Measurements from ENCODE around the gene FAM117B.
A peak's percentile ranks its signal among the peaks of the same experiment; 100 is the strongest.
"Not testable (repeated sequence)": the region's sequence is repeated elsewhere in the genome, so short reads cannot be mapped to it uniquely, and the experiment has no call there.

The FAM117B gene

GRCh38 chr2:202778217-202778616, 143.4 kb downstream of the FAM117B start:
- peak; percentile 15 for DNase-seq
- in situ Hi-C loops (cut with MboI; ENCODE audit: low pct_unique_long_range_greater_than_20kb, low sequenced_read_pairs) = no loop called here

DNA sequence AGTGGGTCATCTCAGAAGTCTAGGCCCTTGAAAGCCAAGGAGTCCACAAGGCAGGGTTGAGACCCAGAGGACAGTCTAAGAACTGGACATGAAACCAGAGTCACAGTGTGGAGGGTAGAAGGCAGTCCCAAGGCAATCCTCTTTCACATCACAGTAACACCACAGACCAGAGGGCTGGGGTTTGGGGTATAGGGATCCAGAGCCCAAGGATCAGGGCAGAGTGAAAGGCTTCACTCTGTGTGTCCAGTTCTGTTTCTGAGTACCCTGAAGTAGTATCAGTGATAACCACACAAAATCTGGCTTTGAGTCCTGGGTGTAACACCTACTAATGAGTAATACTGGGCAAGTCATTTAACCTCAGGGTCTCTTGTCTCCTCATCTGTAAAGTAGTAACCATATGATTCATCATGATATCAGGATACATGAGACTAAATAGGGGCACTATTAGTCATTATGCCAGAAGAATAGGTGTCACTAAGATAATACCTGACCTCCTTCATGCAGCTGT, 145.8 kb downstream of the FAM117B start:
- DNase-seq = no peak
- in situ Hi-C loops (cut with MboI; ENCODE audit: low pct_unique_long_range_greater_than_20kb, low sequenced_read_pairs) = no loop called here

- DNase-seq = no peak
- in situ Hi-C loops (cut with MboI; ENCODE audit: low pct_unique_long_range_greater_than_20kb, low sequenced_read_pairs) = no loop called here
Measured at GRCh38 chr2:202782940-202783558, 148.3 kb downstream of the FAM117B start.

DNA sequence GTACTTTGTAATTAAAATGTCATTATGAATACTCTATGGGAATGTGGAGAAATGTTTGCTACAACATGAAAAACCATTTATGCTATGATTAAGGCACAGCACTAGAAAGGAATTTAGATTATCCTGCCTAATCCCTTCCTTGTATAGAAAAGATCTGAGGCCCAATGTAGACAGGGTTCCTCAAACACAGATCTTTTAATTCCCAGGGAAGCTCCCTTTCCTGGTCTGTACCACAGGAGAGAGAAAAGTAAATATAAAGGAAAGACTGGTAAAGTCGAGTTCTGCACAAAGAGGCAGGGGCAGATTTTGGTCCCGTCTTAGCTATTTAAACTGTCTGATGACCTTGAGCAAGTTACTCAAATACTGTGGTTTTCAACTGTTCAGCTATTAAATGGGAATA, 152.1 kb downstream of the FAM117B start:
- DNase-seq = no peak
- in situ Hi-C loops (cut with MboI; ENCODE audit: low pct_unique_long_range_greater_than_20kb, low sequenced_read_pairs) = no loop called here

DNA sequence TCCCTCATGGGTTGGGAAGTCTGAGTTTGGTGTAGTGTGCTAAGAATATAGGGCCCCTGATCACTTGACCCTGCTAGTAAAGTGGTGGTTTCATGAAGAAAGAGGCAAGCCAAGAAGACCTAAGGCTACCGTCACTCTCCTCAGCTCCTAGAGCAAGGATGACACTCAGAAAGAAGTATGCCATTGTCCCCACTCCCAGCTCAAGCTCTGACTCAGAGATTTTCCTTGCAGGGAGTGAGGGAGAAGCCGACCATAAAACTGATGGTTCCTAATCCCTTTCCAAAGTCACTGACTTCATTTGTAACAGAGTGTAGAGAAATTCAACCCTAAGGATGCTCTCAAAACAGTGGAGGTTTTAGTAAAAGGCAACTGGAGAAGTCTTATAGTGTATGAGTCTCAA, 155.9 kb downstream of the FAM117B start:
- in situ Hi-C loops (cut with MboI; ENCODE audit: low pct_unique_long_range_greater_than_20kb, low sequenced_read_pairs) = no loop called here
- DNase-seq = no peak

DNA sequence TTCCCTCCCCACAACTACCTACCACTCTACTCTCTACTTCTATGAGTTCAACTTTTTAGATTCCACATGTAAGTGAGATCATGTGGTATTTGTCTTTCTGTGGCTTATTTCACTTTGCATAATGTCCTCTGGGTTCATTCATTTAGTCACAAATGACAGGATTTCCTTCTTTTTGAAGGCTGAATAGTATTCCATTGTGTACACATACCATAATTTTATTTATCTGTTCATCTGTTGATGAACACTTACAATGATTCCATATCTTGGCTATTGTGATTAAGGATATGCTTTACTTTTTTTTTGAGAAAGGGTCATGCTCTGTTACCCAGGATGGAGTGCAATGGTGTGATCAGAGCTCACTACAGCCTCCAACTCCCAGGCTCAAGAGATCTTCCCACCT, 163.2 kb downstream of the FAM117B start:
- in situ Hi-C loops (cut with MboI; ENCODE audit: low pct_unique_long_range_greater_than_20kb, low sequenced_read_pairs) = no loop called here
- no peak for DNase-seq

DNA sequence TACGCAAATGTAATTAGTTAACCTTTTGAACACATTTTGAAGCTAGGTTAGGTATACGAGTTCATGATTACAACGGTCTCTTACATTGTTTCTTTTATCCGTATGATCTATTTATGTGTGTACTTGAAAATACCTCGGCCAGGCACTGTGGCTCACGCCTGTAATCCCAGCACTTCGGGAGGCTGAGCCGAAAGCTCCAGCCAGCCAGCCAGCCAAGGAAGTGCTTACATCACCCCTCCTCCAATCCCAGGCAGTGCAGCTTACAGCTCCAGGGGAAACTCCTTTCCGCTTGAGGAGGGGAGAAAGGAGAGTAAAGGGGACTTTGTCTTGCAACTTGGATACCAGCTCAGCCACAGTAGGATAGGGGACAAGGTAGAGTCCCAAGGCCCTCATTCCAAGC, 171.1 kb downstream of the FAM117B start:
- DNase-seq; in situ Hi-C loops (cut with MboI; ENCODE audit: low pct_unique_long_range_greater_than_20kb, low sequenced_read_pairs): not testable (repeated sequence)

GRCh38 chr2:202807431-202808138, 172.8 kb downstream of the FAM117B start:
- in situ Hi-C loops (cut with MboI; ENCODE audit: low pct_unique_long_range_greater_than_20kb, low sequenced_read_pairs); DNase-seq: not testable (repeated sequence)

DNA sequence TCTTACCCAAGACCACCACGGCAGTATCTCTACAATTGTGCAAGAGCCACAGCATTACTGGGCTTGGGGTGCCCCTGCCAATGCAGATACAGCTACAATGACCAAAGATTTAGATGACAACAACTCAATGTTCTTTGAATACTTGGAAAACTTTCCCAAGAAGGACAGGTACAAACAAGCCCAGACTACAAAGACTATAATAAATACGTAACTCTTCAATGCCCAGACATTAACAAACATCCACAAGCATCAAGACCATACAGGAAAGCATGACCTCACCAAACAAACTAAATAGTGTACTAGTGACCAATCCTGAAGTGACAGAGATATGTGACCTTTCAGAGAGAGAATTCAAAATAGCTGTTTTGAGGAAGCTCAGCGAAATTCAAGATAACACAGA, 174.0 kb downstream of the FAM117B start:
- DNase-seq = no peak
- in situ Hi-C loops (cut with MboI; ENCODE audit: low pct_unique_long_range_greater_than_20kb, low sequenced_read_pairs) = no loop called here

GRCh38 chr2:202813387-202813786, 178.6 kb downstream of the FAM117B start:
- in situ Hi-C loops (cut with MboI; ENCODE audit: low pct_unique_long_range_greater_than_20kb, low sequenced_read_pairs) = no loop called here
- no peak for DNase-seq

DNA sequence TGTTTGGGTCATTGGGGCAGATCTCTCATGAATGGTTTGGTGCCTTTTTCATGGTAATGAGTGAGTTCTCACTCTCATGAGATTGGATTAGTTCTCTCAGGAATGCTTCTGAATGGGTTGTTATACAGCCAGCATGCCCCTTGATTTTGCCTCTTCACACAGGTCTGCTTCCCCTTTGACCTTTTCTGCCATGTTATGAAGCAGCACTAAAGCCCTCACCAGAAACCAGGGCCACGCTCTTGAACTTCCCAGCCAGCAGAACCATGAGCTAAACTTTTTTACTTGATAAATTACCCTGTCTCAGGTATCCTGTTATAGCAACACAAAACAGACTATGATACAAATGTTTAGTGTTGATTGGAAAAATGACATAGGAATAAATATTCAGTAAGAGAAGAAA, 179.5 kb downstream of the FAM117B start:
- no peak for DNase-seq
- in situ Hi-C loops (cut with MboI; ENCODE audit: low pct_unique_long_range_greater_than_20kb, low sequenced_read_pairs) = no loop called here

GRCh38 chr2:202815548-202816360, 181.0 kb downstream of the FAM117B start:
- in situ Hi-C loops (cut with MboI; ENCODE audit: low pct_unique_long_range_greater_than_20kb, low sequenced_read_pairs) = no loop called here
- DNase-seq = no peak

DNA sequence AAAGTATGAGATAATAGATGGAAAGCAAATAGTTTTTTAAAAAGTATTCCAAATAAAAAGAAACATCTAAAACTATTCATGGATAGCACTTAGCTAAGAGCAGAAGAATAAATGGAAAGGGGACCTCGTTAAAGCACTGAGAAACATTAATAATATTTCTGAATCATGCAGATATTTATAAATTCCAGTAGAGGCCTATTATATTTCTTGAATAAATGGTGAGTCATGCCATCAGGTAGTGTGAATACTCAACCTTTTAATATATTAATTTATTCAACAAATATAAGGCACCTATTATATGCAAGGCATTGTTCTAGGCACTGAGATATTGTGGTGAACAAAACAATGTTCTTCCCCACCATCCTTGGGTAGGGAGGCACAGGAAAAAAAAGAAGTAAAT, 183.0 kb downstream of the FAM117B start:
- in situ Hi-C loops (cut with MboI; ENCODE audit: low pct_unique_long_range_greater_than_20kb, low sequenced_read_pairs) = no loop called here
- no peak for DNase-seq

DNA sequence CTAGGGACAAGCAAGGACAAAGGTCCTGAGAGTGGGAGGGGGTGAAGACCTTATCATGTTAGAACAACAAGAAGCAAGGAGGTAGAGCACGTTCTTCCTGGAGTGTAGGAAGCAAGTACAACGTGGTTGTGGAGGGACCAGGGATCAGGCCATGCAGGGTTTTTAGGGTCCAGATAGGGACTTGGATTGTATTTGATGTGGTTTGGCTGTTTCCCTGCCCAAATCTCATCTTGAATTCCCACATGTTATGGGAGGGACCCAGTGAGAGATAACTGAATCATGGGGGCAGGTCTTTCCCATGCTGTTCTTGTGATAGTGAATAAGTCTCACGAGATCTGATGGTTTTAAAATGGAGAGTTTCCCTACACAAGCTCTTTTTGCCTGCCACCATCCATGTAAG, 183.6 kb downstream of the FAM117B start:
- in situ Hi-C loops (cut with MboI; ENCODE audit: low pct_unique_long_range_greater_than_20kb, low sequenced_read_pairs) = no loop called here
- no peak for DNase-seq

Measured in KBM-7 (cell line).